ENCODE measurements around the gene KRT82.

DNA sequence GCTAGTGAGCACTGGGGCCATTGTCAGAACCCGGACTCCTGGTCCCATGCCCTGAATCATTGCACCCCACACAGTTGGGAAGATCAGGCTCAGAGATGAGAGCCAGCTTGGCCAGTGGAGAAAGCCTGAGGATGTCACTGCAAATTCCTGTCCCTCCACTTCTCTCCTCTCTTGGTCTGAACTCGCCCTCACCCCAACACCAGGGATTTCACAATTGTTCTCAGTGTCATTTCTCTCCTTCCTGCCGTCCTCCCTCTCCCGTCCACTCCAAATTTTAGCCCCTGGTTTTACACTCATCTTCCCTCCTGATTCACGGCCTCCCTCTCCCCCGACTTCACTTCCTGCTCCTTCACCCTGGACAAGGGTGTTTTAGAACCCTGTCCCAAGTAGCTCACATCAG lies 16.9 kb upstream of the KRT82 start:
- TF ChIP-seq CTCF (IDR thresholded peaks at IDR 0.05; ENCODE audit: poor library complexity), result no peak
- TF ChIP-seq EZH2phosphoT487 (IDR thresholded peaks at IDR 0.05; ENCODE audit: low read depth, severe bottlenecking, unreplicated experiment), result no peak

Measured in hepatocyte (in vitro differentiated cells).